ENCODE measurements around the gene COL5A1.
A peak's percentile ranks its signal among the peaks of the same experiment; 100 is the strongest.

COL5A1 gene

DNA sequence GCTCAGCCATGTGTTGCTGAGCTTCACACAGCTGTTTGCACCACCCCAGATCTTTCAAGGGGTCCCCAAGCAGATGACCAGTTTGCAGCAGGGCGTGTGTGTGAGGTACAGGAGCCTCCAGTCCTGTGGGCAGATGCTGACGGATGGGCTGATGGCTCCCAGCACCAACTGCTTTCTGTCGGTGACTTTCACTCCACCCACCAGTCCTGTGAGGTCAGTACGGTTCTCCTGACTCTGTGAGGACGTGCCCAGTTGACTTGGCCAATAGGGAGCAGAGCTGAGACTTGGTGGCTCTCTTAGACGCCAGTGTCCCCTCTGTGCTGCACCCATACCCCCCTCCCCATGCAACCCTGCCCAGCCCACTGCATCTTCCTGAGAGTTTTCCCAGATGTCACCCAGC lies 19.7 kb downstream of the COL5A1 start:
- Histone ChIP-seq H3K27me3 (ENCODE audit: insufficient read depth, insufficient read length) (no peaks in the 10 kb centered on the region), H3K4me3 (ENCODE audit: insufficient read length, low read depth) (no peak overlapping the region), H3K4me1 (ENCODE audit: insufficient read depth, insufficient read length) (peaks cover 11% of the 10 kb centered on the region), H3K36me3 (ENCODE audit: insufficient read depth, insufficient read length, low read length) (peaks cover 79% of the 10 kb centered on the region), H3K9ac (ENCODE audit: insufficient read length, low read depth) (no peak overlapping the region), H3K9me3 (ENCODE audit: insufficient read depth, low read length) (peaks cover 23% of the 10 kb centered on the region; the same call in 1 of the 2 replicates)
- TF ChIP-seq ZNF274 (IDR thresholded peaks at IDR 0.05; ENCODE audit: low read depth, low read length) (no peak), YY1 (IDR thresholded peaks at IDR 0.05; ENCODE audit: insufficient read depth, insufficient read length) (no peak), SUZ12 (IDR thresholded peaks at IDR 0.05; ENCODE audit: extremely low read depth, insufficient read depth, insufficient read length) (no peak)
- DNase-seq (ENCODE audit: low read depth, low spot score), result no peak

DNA sequence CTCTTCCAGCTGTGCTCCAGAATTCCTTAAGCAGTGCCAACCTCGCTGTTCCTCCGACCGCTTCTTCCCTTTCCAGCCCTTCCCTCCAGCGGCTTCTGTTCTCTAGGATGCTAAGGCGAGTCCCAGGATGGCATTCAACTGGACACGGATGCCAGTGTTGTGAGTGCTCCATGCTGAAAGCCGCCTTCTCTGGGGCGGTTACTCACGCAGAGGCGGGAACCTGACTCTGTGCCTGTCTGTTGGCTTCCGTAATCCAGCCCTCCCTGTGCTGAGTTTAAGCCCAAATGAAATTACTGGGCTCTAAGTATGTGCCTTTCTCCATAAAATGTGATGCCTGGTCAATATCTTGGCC lies 20.2 kb downstream of the COL5A1 start:
- no peaks in the 10 kb centered on the region for H3K27me3 ChIP-seq (ENCODE audit: insufficient read depth, insufficient read length)
- no peak overlapping the region for H3K9ac ChIP-seq (ENCODE audit: insufficient read length, low read depth)
- no peak for DNase-seq (ENCODE audit: low read depth, low spot score)
- no peak overlapping the region for H3K4me3 ChIP-seq (ENCODE audit: insufficient read length, low read depth)
- TF ChIP-seq ZNF274 (IDR thresholded peaks at IDR 0.05; ENCODE audit: low read depth, low read length) (no peak), YY1 (IDR thresholded peaks at IDR 0.05; ENCODE audit: insufficient read depth, insufficient read length) (no peak), SUZ12 (IDR thresholded peaks at IDR 0.05; ENCODE audit: extremely low read depth, insufficient read depth, insufficient read length) (no peak)
- peaks cover 82% of the 10 kb centered on the region for H3K36me3 ChIP-seq (ENCODE audit: insufficient read depth, insufficient read length, low read length)
- H3K9me3 ChIP-seq (ENCODE audit: insufficient read depth, low read length), result peaks cover 23% of the 10 kb centered on the region; the same call in 1 of the 2 replicates
- H3K4me1 ChIP-seq (ENCODE audit: insufficient read depth, insufficient read length), result peaks cover 11% of the 10 kb centered on the region

DNA sequence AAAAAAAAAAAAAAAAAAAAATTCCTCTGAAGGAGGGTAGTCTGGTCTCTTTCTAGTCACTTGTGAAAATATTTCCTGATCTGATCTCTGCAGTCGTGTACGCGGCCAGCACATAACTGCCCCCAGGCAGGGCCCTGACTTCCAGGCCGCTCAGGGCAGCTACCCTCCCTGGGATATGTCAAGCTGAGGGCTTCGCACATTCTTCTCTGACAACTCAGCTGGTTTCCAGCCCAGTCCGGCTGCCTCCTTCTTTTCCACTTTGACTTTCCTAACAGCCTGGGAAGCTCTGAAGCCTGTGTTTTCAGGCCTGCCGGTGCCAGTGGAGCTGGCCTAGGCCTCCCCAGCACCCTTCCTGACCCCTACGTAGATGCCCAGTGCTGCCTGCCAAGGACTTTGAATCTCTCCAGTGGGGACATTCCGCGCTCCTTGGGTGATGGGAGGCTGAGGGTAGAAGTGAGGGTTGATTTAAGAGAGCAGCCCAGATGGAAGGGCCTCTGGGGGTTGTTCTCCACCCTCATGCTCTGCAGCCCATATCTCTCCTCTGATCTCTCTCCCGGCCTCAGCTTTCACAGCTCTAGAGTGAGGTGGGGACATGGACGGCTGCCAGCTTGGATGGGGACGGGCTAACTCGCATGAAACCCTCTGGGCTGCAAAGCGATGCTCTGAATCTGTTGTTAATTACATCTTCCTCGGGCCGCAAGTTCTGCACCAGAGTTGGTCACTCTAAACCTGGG lies 20.7 kb downstream of the COL5A1 start:
- TF ChIP-seq ZNF274 (IDR thresholded peaks at IDR 0.05; ENCODE audit: low read depth, low read length), result no peak
- no peak for TF ChIP-seq YY1 (IDR thresholded peaks at IDR 0.05; ENCODE audit: insufficient read depth, insufficient read length)
- no peak for TF ChIP-seq SUZ12 (IDR thresholded peaks at IDR 0.05; ENCODE audit: extremely low read depth, insufficient read depth, insufficient read length)
- Histone ChIP-seq H3K27me3 (ENCODE audit: insufficient read depth, insufficient read length) (no peaks in the 10 kb centered on the region), H3K4me3 (ENCODE audit: insufficient read length, low read depth) (no peak overlapping the region), H3K4me1 (ENCODE audit: insufficient read depth, insufficient read length) (peaks cover 11% of the 10 kb centered on the region), H3K9me3 (ENCODE audit: insufficient read depth, low read length) (peaks cover 23% of the 10 kb centered on the region; the same call in 1 of the 2 replicates), H3K36me3 (ENCODE audit: insufficient read depth, insufficient read length, low read length) (peaks cover 87% of the 10 kb centered on the region), H3K9ac (ENCODE audit: insufficient read length, low read depth) (peak overlapping the region; percentile 0)
- no peak for DNase-seq (ENCODE audit: low read depth, low spot score)

DNA sequence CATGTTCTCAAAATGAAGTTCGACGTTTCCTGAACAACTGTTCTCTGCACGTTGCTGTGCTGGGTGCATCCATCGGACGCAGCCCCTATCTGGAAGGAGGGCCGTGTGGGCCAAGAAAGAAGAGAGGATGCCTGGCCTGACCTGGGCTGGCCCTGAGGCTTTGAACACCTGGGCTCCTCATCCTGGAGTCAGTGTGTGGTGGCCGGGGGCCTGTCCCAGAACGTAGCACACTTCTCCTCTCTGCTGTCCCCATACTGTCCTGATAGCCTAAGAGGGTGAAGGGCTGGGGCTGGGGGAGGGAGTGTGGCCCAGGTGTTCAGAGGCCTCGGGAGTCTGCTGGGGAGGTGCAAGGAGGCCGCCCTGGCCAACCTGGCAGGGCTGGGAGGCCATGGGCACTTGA lies 21.5 kb downstream of the COL5A1 start:
- Histone ChIP-seq H3K4me3 (ENCODE audit: insufficient read length, low read depth) (no peak overlapping the region), H3K9ac (ENCODE audit: insufficient read length, low read depth) (no peak overlapping the region)
- no peak for DNase-seq (ENCODE audit: low read depth, low spot score)

DNA sequence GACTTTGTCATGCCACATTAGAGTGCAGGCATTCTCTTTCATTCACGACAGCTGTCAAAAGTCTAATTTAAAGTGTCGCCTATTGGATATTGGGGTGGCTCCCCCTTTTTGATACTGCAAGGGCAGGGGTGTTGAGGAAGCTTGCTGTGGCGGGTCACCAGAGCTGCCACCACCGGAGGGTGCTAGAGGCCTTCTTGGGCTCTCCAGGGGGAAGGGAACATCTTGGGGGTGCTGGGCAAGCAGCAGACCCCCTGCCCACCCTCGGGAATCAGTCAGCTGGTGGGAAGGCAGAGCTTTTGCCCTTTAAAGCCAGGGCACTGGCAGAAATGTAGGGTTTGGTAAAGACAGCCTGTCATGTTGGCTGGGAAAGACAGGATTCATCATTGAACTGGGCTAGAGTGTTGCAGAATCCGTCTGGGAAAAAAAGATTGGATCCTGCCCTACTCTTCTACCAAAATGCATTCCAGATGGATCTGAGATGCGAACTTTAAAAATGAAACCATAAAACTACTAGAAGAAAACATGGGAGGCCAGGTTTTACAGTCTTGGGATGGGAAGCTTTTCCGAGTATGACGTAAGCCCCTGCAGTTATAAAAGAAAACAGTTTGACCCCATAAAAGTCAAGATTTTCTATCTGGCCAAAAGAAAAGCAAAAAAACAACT lies 22.3 kb downstream of the COL5A1 start:
- TF ChIP-seq ZNF274 (IDR thresholded peaks at IDR 0.05; ENCODE audit: low read depth, low read length), result no peak
- TF ChIP-seq YY1 (IDR thresholded peaks at IDR 0.05; ENCODE audit: insufficient read depth, insufficient read length), result no peak
- TF ChIP-seq SUZ12 (IDR thresholded peaks at IDR 0.05; ENCODE audit: extremely low read depth, insufficient read depth, insufficient read length), result no peak
- Histone ChIP-seq H3K27me3 (ENCODE audit: insufficient read depth, insufficient read length) (no peaks in the 10 kb centered on the region), H3K4me1 (ENCODE audit: insufficient read depth, insufficient read length) (peaks cover 5% of the 10 kb centered on the region), H3K36me3 (ENCODE audit: insufficient read depth, insufficient read length, low read length) (peaks cover 89% of the 10 kb centered on the region), H3K9ac (ENCODE audit: insufficient read length, low read depth) (no peak overlapping the region), H3K4me3 (ENCODE audit: insufficient read length, low read depth) (no peak overlapping the region), H3K9me3 (ENCODE audit: insufficient read depth, low read length) (peaks cover 23% of the 10 kb centered on the region; the same call in 1 of the 2 replicates)
- no peak for DNase-seq (ENCODE audit: low read depth, low spot score)

More for the DNA sequence above, 21.5 kb downstream of the COL5A1 start:
- Histone ChIP-seq H3K9me3 (ENCODE audit: insufficient read depth, low read length) (peaks cover 23% of the 10 kb centered on the region; the same call in 1 of the 2 replicates), H3K36me3 (ENCODE audit: insufficient read depth, insufficient read length, low read length) (peaks cover 89% of the 10 kb centered on the region), H3K27me3 (ENCODE audit: insufficient read depth, insufficient read length) (no peaks in the 10 kb centered on the region), H3K4me1 (ENCODE audit: insufficient read depth, insufficient read length) (peaks cover 6% of the 10 kb centered on the region)
- TF ChIP-seq SUZ12 (IDR thresholded peaks at IDR 0.05; ENCODE audit: extremely low read depth, insufficient read depth, insufficient read length) (no peak), YY1 (IDR thresholded peaks at IDR 0.05; ENCODE audit: insufficient read depth, insufficient read length) (no peak), ZNF274 (IDR thresholded peaks at IDR 0.05; ENCODE audit: low read depth, low read length) (no peak)

DNA sequence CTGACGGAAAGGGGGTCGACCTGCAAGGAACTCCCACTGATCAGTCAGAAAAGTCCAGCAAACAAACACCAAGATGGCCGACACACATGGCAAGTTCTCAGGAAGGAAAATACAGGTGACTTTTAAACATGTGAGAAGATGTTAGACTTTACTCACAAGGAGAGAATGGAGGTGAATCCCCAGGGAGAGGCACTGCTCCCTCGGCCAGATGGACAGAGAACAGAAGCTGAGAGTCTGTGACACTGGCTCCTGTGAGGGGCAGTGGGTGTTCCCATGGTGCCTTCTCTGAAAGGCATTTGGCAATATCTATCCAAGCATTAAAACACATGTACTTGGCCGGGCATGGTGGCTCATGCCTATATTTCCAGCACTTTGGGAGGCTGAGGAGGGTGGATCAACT lies 22.8 kb downstream of the COL5A1 start:
- Histone ChIP-seq H3K9me3 (ENCODE audit: insufficient read depth, low read length) (peaks cover 22% of the 10 kb centered on the region; the same call in 1 of the 2 replicates), H3K36me3 (ENCODE audit: insufficient read depth, insufficient read length, low read length) (peaks cover 88% of the 10 kb centered on the region), H3K27me3 (ENCODE audit: insufficient read depth, insufficient read length) (no peaks in the 10 kb centered on the region), H3K4me3 (ENCODE audit: insufficient read length, low read depth) (no peak overlapping the region), H3K4me1 (ENCODE audit: insufficient read depth, insufficient read length) (peaks cover 5% of the 10 kb centered on the region), H3K9ac (ENCODE audit: insufficient read length, low read depth) (no peak overlapping the region)
- TF ChIP-seq YY1 (IDR thresholded peaks at IDR 0.05; ENCODE audit: insufficient read depth, insufficient read length) (no peak), SUZ12 (IDR thresholded peaks at IDR 0.05; ENCODE audit: extremely low read depth, insufficient read depth, insufficient read length) (no peak), ZNF274 (IDR thresholded peaks at IDR 0.05; ENCODE audit: low read depth, low read length) (no peak)
- no peak for DNase-seq (ENCODE audit: low read depth, low spot score)

DNA sequence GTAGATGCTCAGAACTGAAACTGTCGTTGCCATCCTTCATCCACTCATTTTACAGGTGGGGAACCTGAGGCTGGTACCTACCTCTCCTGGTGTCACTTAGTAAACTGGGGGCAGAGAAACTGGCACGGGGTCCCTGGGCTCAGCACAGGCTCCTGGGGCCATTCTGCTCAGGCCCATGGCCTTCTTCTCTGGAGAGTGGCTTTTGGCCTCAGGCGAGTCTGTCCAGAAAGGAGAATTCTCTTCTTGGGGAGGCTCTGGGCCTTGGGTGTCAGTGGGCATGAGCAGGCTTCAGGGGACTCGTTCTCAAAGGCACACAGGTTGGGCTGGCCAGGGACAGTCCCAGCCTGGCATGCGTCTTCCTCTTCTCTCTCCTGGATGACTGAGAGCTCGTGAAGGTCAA lies 24.6 kb downstream of the COL5A1 start:
- Histone ChIP-seq H3K27me3 (ENCODE audit: insufficient read depth, insufficient read length) (no peaks in the 10 kb centered on the region), H3K4me1 (ENCODE audit: insufficient read depth, insufficient read length) (peaks cover 5% of the 10 kb centered on the region), H3K36me3 (ENCODE audit: insufficient read depth, insufficient read length, low read length) (peaks cover 84% of the 10 kb centered on the region), H3K9ac (ENCODE audit: insufficient read length, low read depth) (no peak overlapping the region), H3K4me3 (ENCODE audit: insufficient read length, low read depth) (no peak overlapping the region), H3K9me3 (ENCODE audit: insufficient read depth, low read length) (peaks cover 4% of the 10 kb centered on the region; the same call in 1 of the 2 replicates)
- no peak for TF ChIP-seq ZNF274 (IDR thresholded peaks at IDR 0.05; ENCODE audit: low read depth, low read length)
- no peak for TF ChIP-seq SUZ12 (IDR thresholded peaks at IDR 0.05; ENCODE audit: extremely low read depth, insufficient read depth, insufficient read length)
- TF ChIP-seq YY1 (IDR thresholded peaks at IDR 0.05; ENCODE audit: insufficient read depth, insufficient read length), result no peak
- DNase-seq (ENCODE audit: low read depth, low spot score), result no peak
